ENCODE data around the gene PSMB1. TPM values are rescaled to one million over a fixed set of nuclear protein-coding genes. Genes with fewer than 3 reads are reported as not detected.

PSMB1 gene
- total RNA-seq, 2 donors from 2014 or later, result 239 to 243 TPM

DNA sequence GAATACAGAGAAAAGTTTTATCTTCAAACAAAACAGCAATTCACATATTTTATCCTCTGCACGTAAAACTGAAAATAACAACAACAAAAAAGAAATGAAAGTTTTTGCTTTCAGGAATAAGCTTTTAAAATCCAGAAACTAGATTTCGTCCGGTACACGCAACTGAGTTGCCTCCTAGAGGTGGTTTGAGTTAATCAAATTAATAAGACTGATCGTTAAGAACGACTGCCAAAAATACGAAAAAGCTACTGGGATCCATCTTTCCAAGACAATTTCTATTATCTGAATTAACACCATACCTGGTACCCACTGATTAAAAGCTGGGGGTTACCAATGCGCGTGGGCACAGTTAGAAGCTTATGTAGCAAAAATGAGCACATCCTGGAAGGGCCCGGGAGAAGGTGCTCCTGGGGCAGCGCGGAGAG lies 30.7 kb upstream of the PSMB1 start:
- H3K4me1 Mint-ChIP-seq, result peaks cover 21% of the 10 kb centered on the region
- H3K9me3 Mint-ChIP-seq, result peaks cover 9% of the 10 kb centered on the region
- Histone ChIP-seq H3K4me1 (ENCODE audit: control insufficient read depth, insufficient read depth, low read length) (no peaks in the 10 kb centered on the region), H3K4me3 (ENCODE audit: low read length) (peak overlapping the region; percentile 98), H3K36me3 (ENCODE audit: control insufficient read depth, insufficient read depth, low read length) (peaks cover 44% of the 10 kb centered on the region), H3K9me3 (ENCODE audit: control insufficient read depth, low read length) (peaks cover 19% of the 10 kb centered on the region), H3K27me3 (ENCODE audit: control insufficient read depth, insufficient read depth, low read length, poor library complexity, severe bottlenecking) (no peaks in the 10 kb centered on the region), H3K27ac (ENCODE audit: low read depth, low read length) (peak overlapping the region; percentile 6), H3K9ac (ENCODE audit: extremely low read depth, low read length, poor library complexity, severe bottlenecking) (peak overlapping the region; percentile 74)
- no peak for DNase-seq
- TF ChIP-seq, protein P1, sequence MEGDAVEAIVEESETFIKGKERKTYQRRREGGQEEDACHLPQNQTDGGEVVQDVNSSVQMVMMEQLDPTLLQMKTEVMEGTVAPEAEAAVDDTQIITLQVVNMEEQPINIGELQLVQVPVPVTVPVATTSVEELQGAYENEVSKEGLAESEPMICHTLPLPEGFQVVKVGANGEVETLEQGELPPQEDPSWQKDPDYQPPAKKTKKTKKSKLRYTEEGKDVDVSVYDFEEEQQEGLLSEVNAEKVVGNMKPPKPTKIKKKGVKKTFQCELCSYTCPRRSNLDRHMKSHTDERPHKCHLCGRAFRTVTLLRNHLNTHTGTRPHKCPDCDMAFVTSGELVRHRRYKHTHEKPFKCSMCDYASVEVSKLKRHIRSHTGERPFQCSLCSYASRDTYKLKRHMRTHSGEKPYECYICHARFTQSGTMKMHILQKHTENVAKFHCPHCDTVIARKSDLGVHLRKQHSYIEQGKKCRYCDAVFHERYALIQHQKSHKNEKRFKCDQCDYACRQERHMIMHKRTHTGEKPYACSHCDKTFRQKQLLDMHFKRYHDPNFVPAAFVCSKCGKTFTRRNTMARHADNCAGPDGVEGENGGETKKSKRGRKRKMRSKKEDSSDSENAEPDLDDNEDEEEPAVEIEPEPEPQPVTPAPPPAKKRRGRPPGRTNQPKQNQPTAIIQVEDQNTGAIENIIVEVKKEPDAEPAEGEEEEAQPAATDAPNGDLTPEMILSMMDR (conservative IDR thresholded peaks at IDR 0.05), result peak; percentile 40
- WGBS, 2 experiments (ENCODE audit: insufficient coverage in 1 of 2, insufficient read length in 1 of 2), result 0 to 1% methylated on average over 2 to 12 of the region's 12 CpGs
- H3K36me3 Mint-ChIP-seq (ENCODE audit: low read depth), result peaks cover 32% of the 10 kb centered on the region
- peak overlapping the region; percentile 93 for H3K27ac Mint-ChIP-seq
- no peaks in the 10 kb centered on the region for H3K27me3 Mint-ChIP-seq (ENCODE audit: insufficient read depth)
- peak overlapping the region; percentile 94 for H3K4me3 Mint-ChIP-seq

GRCh38 chr6:170578909-170579308 lies 25.8 kb upstream of the PSMB1 start:
- H3K4me1 ChIP-seq (ENCODE audit: control insufficient read depth, insufficient read depth, low read length), result peaks cover 8% of the 10 kb centered on the region
- no peak overlapping the region for H3K27ac Mint-ChIP-seq

DNA sequence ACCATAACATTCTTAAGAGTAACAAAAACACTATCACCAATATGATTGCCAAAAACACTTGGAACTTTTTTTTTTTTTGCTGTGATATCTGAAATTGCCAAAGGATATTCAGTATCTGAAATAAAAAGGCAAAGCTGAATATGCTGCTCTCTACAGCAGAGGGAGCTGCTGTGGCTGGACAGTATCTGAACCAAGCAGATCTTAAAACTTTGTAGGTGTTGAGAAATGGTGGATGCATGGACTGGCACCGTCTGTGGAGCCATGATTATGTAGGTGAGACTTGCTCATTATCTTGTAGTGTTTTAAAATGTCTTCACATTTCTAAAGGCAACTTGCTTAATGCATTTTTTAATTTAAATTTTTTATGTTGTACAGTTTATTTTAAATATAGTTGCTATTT lies 22.1 kb upstream of the PSMB1 start:
- Mint-ChIP-seq H3K4me3 (no peak overlapping the region), H3K9me3 (no peaks in the 10 kb centered on the region), H3K4me1 (peaks cover 27% of the 10 kb centered on the region), H3K36me3 (ENCODE audit: low read depth) (peaks cover 54% of the 10 kb centered on the region), H3K27me3 (ENCODE audit: insufficient read depth) (no peaks in the 10 kb centered on the region), H3K27ac (no peak overlapping the region)
- Histone ChIP-seq H3K4me1 (ENCODE audit: control insufficient read depth, insufficient read depth, low read length) (peaks cover 13% of the 10 kb centered on the region), H3K27ac (ENCODE audit: low read depth, low read length) (no peak overlapping the region), H3K27me3 (ENCODE audit: control insufficient read depth, insufficient read depth, low read length, poor library complexity, severe bottlenecking) (no peaks in the 10 kb centered on the region), H3K9ac (ENCODE audit: extremely low read depth, low read length, poor library complexity, severe bottlenecking) (no peak overlapping the region), H3K4me3 (ENCODE audit: low read length) (no peak overlapping the region), H3K36me3 (ENCODE audit: control insufficient read depth, insufficient read depth, low read length) (peaks cover 81% of the 10 kb centered on the region), H3K9me3 (ENCODE audit: control insufficient read depth, low read length) (no peaks in the 10 kb centered on the region)
- TF ChIP-seq, protein P1 (conservative IDR thresholded peaks at IDR 0.05), result peak; percentile 65
- WGBS, 2 experiments (ENCODE audit: insufficient coverage in 1 of 2, insufficient read length in 1 of 2), result 100% methylated on average over 1 of the region's 1 CpG; no CpG with 5 or more reads in 1 of the 2 experiments
- DNase-seq, result no peak

More at GRCh38 chr6:170578909-170579308, 25.8 kb upstream of the PSMB1 start:
- no peak overlapping the region for H3K9ac ChIP-seq (ENCODE audit: extremely low read depth, low read length, poor library complexity, severe bottlenecking)
- peaks cover 12% of the 10 kb centered on the region for H3K4me1 Mint-ChIP-seq
- H3K27me3 Mint-ChIP-seq (ENCODE audit: insufficient read depth), result no peaks in the 10 kb centered on the region
- no peaks in the 10 kb centered on the region for H3K27me3 ChIP-seq (ENCODE audit: control insufficient read depth, insufficient read depth, low read length, poor library complexity, severe bottlenecking)
- H3K4me3 ChIP-seq (ENCODE audit: low read length), result no peak overlapping the region
- H3K27ac ChIP-seq (ENCODE audit: low read depth, low read length), result no peak overlapping the region
- H3K4me3 Mint-ChIP-seq, result no peak overlapping the region
- no peaks in the 10 kb centered on the region for H3K9me3 Mint-ChIP-seq
- TF ChIP-seq, protein P1 (conservative IDR thresholded peaks at IDR 0.05), result no peak
- no peaks in the 10 kb centered on the region for H3K9me3 ChIP-seq (ENCODE audit: control insufficient read depth, low read length)
- peaks cover 85% of the 10 kb centered on the region for H3K36me3 ChIP-seq (ENCODE audit: control insufficient read depth, insufficient read depth, low read length)
- DNase-seq, result no peak
- H3K36me3 Mint-ChIP-seq (ENCODE audit: low read depth), result peaks cover 53% of the 10 kb centered on the region
